GM18520 (cell line): ENCODE data around the gene PHOSPHO2.

Source experiments
- ATAC-seq: cut with Tn5 transposase; IDR thresholded peaks from one replicate; pipeline ENCODE4 v1.9.1; 2021; ENCODE audit not compliant: unreplicated experiment

The PHOSPHO2 gene

DNA sequence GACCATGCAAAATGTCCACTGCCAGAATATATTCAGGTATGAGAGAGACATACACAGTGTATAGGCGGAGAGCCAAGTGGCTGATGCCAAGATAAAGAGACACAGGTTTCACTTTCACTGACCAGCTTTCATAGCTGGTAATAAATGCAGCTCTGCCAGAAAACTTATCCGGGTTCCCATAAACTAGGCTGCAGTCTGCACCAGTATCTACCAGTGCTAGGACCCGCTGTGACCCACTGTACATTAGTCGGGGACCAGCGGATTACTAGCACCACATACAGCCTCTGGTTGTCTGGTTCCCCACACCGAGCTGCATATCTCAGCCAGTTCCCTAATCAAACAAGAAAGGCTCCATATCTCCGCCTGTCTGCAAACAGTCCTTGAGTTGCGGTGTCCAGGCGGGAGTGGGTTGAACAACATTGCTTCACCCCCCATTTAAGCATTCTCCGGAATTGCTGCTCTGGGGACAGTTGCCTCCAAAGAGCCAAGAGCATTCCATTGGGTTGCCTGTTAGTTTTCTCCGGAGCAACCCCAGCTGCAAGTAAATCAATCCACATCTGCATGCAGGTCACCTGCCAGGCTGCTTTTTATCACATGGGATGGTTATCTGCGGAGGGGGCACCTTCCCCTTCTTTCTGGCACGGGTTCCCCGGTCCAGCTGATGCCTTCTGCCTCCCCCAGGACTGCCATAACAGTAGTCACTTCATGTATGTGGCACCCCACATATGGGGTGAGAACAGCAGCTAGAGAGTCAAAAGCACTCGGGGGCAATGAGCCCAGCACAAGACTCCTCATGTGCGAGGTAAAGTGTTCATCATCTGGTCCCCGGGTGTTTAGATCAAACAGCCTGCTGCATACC is 21.3 kb downstream of the PHOSPHO2 start:
- no peak for ATAC-seq

DNA sequence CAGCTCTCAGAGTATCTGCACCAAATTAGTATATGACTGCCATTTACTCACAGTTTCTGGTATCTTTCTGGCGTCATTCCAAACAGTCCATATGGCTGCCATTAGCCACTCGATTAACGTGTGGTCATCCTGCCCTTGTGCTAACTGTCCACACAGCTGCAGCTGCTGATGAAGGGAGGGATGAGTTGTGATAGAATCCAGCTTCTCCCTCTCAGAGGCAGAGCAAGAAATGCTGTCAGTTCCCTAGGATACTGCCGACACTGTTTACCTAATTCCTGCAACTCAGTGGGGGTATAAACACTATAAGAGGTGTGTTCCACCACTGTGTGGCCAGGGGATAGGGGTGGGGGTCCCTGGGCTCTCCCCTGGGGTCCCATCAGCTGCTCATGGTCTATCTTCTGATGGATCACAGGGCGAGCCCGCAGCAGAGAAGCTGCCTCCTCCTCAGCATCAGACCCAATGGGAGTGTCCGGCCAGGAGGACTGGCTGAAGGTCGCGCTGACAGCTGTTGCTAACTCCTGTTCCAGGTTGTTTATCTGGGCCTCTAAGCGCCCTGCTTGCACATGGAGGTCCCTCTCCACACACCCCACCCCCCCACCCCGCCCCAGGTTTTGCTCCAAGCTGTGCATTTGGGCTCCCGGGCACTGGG is 22.1 kb downstream of the PHOSPHO2 start:
- ATAC-seq, result no peak

DNA sequence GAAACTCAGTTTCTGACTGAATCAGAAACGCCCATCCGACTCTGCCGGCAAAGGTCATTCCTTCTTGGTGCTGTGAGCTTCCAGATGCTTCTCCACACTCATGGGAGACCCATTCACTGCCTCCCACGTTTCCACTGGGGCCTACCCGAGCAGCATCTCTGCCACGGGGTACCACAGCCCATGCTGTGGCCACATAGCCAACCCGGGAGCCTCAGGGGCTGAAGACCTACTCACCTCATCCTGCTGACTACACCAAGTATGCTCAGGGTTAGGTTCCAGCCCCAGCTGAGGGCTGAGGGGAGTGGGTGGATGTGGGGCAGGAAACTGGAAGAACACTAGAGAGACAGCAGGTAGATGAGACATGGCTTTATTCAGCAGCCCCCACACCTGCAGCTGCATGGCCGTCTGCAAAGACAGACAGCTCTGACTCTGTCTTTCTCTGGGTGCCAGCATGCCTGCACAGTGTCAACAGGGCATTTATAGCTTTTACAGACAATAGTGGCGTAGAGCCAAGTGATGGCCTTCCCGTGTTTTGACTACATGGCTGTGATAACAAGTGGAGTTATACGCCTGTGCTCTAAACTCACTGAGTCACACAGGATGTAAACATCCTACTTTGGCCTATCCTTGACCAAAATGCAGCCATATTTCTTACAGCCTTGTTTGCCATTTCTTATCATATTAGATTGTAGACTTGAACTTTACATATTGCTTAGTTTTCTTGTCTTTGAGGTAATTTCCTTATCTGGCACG is 22.8 kb downstream of the PHOSPHO2 start:
- no peak for ATAC-seq

DNA sequence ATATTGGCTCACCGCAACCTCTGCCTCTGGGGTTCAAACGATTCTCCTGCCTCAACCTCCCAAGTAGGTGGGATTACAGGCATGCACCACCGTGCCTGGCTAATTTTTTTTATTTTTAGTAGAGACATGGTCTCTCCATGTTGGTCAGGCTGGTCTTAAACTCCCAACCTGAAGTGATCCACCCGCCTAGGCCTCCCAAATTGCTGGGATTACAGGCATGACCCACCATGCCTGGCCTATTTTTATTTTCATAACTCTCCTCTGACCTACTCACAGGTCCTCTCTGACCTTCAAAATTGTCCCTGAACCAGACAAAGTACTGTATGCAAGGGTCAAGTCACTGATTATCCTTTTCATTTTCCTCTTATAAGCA is 23.4 kb downstream of the PHOSPHO2 start:
- no peak for ATAC-seq

DNA sequence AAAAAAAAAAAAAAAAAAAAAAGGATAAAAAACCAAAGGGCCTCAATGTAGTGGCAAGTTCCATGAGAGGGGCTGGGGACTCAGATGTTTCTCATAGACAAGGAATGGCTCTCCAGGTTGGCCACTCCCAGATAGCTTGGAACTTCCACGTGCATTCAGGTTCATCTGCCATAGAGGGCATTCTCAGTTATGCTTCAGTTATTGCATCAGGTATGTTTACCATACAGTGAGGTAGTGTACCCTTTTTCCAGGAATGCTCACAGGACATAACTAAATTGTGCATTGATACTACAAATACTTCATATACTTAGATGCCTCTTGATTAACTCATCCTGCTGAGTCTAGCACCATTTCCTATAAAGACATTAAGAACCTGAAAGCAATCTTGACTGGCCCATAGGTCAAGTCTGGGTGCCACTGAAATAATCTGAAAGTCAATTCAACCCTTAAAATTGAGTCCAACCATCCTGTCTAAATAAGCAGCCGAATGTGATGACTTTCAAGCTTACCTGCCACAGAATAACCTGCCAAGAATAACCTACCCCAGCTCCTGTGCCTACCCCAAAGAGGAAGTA is 24.7 kb downstream of the PHOSPHO2 start:
- no peak for ATAC-seq

DNA sequence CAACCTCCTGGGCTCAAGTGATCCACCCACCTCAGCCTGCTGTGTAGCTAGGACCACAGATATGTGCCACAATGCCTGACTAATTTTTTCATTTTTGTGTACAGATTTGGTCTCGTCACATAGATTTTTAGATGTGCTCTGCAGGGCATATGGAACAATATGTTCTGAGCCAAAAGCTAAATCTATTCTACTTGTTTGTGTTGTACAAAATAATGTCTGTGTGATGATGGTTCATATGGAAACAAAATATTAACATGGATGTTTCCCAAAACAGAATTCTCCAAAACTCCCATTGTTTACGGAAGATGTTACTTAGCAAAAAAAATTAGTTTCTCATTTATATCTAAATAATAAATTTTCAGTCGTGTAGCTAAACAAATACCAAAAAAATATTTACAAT is 26.7 kb downstream of the PHOSPHO2 start:
- no peak for ATAC-seq

DNA sequence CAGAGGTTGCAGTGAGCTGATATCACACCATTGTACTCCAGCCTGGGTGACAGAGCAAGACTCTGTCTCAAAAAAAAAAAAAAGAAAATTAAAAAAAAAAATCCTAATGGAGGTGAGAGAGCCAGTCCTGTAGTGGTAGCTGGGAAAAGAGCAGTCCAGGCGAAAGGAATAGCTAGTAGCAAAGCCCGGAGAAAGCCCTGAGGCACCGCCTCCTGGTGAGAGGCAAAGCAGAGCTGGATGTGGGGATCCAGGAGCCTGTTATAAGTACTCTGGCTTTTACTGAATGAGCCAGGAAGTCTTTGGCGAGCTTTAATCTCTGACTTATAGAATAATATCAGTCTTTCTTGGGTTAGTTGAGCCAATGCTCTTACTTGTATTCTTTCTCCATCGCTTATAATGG is 32.8 kb downstream of the PHOSPHO2 start:
- no peak for ATAC-seq

DNA sequence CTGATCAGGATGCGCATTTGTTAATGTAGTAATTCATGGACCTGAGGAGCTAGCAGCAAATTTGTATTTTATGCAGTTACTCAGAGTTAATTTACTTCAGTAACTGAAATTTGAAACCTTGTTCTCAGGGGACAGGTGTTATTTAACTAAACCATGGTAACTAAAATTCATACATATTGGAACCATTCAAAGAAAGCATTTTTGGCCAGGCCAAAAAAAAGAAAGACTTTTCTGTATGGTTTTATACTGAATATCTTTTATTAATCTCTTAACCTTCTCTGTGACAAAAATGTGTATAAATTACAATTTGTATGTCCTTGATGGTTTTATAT is 35.0 kb downstream of the PHOSPHO2 start:
- no peak for ATAC-seq

DNA sequence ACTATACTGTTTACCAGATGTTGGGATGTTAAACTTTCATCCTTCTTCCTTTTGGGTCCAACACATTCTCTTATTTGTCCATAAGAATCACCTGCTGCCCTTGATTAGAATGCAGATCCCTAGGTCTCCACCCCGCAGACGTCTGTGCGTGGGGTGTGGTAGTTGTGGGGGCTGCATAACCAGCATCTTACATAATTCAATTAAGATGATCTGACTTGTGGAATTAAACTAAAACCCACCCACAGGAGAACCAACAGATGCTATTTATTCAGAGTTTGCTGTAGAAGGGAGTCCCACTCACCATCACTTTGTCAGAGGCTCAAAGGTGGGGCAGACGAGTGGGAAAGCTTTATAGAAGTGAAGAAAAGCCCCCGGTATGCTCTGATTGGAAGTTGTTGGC is 37.8 kb downstream of the PHOSPHO2 start:
- ATAC-seq, result no peak

DNA sequence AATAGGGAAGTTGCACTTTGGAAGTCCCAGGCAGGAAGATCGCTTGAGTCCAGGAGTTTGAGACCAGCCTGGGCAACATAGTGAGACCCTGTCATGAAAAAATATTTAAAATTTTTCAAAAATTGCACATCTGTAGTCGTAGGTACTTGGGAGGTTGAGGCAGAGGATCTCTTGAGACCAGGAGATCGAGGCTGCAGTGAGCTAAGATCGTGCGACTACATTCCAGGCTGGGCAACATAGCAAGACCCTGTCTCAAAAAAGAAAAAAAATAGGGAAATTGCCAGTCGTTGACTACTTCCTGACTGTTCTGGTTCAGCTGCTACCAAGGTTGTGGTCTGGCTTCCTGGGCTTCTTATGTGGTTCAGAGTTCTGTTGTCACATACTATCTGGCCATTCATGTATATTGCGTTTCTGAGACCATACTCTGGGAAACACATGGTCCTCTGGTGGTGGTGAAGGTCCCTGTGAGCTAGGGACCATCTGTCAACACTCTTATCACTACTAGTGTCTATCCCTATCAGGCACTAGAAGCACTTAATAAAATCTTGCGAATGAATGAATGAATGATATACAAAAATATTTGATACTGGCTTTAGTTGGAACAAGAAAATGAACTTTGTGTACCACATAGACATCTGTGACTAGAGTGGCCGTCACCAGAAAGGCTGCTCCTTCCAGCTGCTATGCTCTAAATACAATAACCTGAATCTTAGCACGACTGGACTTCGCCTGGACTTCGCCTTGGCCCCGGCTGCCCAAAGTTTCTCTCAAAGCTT is 38.5 kb downstream of the PHOSPHO2 start:
- no peak for ATAC-seq

DNA sequence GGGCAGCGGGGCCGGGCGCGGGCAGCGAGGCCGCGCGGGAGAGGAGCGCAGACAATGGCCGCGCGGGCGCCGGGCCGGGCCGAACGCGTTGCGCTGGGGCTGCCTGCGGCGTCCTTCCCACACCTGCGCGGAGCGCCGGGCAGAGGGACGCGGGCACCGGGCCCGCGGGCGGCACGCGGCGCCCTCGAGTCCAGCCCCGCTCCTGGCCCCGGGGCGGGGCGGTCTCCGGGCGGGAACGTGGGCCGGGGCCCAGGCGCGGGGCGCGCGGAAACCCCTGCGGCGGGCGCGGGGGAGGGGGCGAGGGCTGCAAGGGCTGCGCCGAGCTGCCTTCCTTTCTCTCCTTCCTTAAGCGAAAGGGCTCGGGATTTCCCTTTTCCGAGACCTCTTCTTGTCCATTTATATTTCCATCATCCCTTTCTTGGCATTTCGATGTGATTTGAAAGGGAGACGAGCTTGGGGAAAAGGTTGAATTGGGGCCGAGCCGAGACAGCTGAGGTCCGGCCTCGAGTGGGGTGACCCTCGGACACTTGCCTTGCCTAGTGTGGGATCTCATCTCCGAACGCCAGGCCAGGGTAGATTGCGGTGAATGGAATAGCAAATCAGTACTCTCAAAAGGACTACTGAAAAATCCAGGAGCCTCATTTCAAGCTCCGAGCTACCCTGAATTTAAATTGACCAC is 40.0 kb downstream of the PHOSPHO2 start:
- ATAC-seq, result peak; percentile 19

DNA sequence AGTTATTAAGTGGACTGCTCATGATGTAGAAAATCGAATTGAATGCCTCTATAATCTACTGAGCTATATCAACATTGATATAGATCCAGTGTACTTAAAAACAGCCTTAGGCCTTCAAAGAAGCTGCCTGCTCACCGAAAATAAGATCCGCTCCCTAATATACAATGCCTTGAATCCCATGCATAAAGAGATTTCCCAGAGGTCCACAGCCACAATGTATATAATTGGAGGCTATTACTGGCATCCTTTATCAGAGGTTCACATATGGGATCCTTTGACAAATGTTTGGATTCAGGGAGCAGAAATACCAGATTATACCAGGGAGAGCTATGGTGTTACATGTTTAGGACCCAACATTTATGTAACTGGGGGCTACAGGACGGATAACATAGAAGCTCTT is 41.4 kb downstream of the PHOSPHO2 start:
- no peak for ATAC-seq

DNA sequence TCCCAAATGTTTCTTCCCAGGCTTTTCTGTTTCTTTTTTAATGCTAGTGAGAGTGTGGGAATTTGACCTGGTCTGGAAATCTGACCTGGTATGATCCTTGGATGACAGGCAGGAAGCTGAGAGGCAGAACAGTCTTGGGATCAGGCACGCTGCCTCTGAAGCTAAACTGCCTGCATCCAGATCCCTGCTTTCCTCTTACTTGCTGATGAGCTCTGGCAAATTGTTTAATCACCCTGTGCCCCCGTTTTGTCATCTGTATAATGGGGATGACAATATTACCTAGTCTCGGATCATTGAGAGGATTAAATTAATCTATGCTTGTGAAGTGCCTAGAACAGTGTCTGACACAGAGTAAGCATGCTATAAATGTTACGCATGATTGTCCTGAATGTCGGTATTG is 42.6 kb downstream of the PHOSPHO2 start:
- ATAC-seq, result no peak

DNA sequence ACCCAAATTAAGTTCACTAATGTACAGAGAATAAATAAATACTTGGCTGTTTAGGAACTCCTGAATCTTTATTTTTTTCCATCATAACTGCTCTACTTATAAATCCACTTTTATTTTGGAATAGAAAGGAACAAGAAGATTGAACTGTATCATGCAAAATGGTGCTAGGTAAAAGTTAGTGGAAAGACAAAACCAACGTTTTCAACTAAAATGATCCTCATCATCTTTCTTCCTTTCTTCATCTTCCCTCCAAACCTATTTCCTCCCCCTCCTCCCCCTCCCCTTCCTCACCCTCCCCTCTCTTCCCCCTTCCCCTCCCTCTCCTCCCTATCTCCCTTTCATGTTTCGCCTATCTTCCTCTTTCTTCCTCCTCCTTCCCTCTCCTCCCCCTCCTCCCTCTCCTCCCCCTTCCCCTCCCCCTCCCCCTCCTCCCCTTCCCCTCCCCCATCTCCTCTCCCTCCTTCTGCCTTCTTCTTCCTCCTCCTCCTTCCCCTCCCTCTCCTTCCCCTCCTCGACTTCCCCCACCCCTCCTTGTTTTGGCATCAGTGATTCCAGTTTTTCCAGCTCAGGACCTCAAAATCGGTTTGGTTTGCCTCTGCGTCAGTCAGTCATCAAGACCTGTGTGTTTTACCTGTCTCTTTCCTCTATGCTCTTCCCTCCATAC is 44.4 kb downstream of the PHOSPHO2 start:
- no peak for ATAC-seq

DNA sequence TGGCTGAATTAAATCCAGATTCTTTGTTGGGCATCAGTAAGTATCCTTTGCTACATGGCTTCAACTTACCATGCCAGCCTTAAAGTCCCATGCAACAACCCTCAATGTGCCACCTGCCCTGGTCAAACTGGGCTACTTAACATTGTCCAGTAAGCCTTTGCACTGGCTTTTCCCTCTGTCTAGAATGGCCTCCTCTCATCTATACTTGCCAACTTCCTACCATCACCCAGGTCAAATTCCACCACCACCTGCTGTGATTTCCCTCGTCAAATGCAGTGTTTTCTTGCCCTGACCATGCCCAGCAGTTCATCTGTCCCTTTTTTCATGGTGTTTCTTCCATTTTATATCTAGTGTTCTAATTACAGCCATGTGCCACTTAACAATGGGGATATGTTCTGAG is 45.1 kb downstream of the PHOSPHO2 start:
- no peak for ATAC-seq

DNA sequence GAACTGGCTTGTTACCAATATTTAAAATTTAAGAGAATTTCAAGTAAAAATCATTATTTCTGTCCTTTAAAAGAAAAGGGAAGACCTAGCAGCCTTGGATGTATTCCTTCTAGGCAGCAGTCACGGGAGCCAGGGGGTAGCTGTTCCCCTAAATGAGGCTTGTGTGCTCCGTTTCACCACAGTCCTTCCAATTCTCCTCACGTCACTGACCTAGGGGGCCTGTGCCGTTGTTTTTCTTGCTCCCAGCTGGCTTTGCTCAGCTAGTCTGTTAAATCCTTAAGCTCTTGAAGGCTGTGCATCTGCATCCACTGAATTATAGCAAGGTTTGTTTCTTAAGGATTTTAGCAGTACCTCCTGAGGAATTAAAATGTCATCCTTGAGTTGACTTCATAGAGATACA is 49.3 kb downstream of the PHOSPHO2 start:
- ATAC-seq, result no peak

DNA sequence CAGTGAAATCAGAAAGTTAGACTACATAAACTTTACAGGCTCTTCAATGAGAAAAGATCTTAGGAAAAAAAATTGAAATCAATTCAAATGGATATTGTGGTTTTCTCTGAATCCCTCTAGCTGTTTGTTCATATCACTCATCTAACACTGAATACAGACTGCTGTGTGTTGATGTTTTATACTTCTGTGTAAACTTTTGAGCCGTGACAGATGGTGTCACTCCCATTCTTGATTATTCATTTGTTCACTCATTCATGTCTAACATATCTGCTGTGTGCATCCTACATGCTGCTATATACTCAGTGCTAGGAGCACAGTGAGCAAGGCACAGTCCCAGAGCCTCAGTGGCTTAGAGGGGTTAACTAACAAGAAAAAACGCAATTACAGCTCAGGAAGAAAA is 52.0 kb downstream of the PHOSPHO2 start:
- no peak for ATAC-seq

DNA sequence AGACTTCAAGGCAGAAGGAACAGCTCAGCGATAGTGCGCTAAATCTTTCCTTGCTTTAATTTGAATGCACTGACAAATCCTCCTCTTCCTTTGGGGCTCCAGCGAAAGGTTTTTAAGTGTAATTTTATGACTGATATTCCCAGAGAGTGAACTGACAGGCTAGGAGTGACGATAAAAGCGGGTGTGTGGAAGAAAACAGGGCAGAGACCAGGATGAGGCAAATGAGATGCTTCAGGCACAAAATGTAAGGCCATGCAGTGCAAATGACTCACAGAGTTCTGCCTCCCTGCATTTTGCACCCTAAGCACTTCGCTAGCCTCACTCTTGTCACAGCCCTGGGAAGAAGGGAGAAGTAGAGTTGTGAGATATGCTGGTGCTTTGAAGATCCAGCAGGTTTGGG is 54.0 kb downstream of the PHOSPHO2 start:
- no peak for ATAC-seq
